ENCODE results near the gene ZWILCH. TPM values are rescaled to one million over a fixed set of nuclear protein-coding genes. Genes with fewer than 3 reads are reported as not detected.

ZWILCH gene
- polyA plus RNA-seq, 1 of the 3 experiments (the other 2 are of a cell fraction), result 8.2 TPM

DNA sequence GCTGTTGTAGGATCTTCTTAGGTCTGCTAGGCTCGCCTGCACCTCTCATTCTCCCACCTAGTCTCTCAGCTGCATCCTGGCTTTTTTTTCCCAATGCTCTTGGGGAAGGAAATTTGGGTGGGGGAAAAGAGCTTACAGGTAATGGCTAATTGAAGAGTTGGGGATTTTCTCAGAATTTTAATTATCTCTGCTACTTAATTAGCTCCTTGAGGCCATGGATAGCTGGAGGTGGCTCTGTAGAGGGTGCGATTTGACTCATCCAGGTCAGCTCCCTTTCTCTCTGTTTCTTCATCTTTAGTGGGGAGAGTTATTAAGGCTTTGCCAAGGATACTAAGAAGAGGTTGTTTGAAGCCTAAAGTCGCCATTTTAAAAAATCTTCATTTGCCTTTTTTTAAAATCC lies 30.2 kb upstream of the ZWILCH start:
- H3K4me2 ChIP-seq, result no peak overlapping the region
- CTCF ChIA-PET, result interaction anchor here (0.8 to 2.0 kb wide), 5 partner anchors 11 to 89 kb away, joined by 3 to 8 read pairs (median 4); partner anchors contain the start of genes RPL4 and ZWILCH
- no peaks in the 10 kb centered on the region for H3K27me3 ChIP-seq (ENCODE audit: insufficient read depth)
- no peak overlapping the region for H3K9ac ChIP-seq
- no peak overlapping the region for H3K27ac ChIP-seq (ENCODE audit: low read depth in 2 of 2, low read length in 1 of 2)
- no peaks in the 10 kb centered on the region for H3K9me3 ChIP-seq
- H3K4me1 ChIP-seq (ENCODE audit: control insufficient read depth in 1 of 2, insufficient read depth in 2 of 2, low read depth in 1 of 2, low read length in 1 of 2), result peaks cover 0 to 9% of the 10 kb centered on the region in 2 experiments; a peak in 1 of 4 replicates
- no peak overlapping the region for H2AFZ ChIP-seq (ENCODE audit: low read depth)
- POLR2A ChIA-PET, result interaction anchor here (0.7 kb wide), 1 partner anchor 23 kb away, joined by 3 read pairs; the partner anchor contains the start of gene SNAPC5
- no peaks in the 10 kb centered on the region for H4K20me1 ChIP-seq (ENCODE audit: insufficient read depth)
- H3F3A ChIP-seq (replicated peaks; ENCODE audit: insufficient read depth), result no peaks in the 10 kb centered on the region
- H3K9me2 ChIP-seq, result no peaks in the 10 kb centered on the region
- 94% methylated on average over 3 of the region's 3 CpGs for WGBS (ENCODE audit: low lambda C conversion rate)
- TF ChIP-seq, protein P1, sequence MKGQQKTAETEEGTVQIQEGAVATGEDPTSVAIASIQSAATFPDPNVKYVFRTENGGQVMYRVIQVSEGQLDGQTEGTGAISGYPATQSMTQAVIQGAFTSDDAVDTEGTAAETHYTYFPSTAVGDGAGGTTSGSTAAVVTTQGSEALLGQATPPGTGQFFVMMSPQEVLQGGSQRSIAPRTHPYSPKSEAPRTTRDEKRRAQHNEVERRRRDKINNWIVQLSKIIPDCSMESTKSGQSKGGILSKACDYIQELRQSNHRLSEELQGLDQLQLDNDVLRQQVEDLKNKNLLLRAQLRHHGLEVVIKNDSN (IDR thresholded peaks at IDR 0.05; ENCODE audit: borderline replicate concordance, low read depth), result no peak
- TF ChIP-seq TEAD4 (IDR thresholded peaks at IDR 0.05; ENCODE audit: borderline replicate concordance, insufficient read depth), result no peak
- TF ChIP-seq EZH2phosphoT487 (IDR thresholded peaks at IDR 0.05; ENCODE audit: borderline replicate concordance, low read depth), result no peak
- TF ChIP-seq MXI1 (IDR thresholded peaks at IDR 0.05; ENCODE audit: low read depth, low read length), result no peak
- no peak for TF ChIP-seq JUND (IDR thresholded peaks at IDR 0.05)
- TF ChIP-seq MEF2A (IDR thresholded peaks at IDR 0.05; ENCODE audit: borderline replicate concordance, low read depth), result no peak
- TF ChIP-seq, protein P2, sequence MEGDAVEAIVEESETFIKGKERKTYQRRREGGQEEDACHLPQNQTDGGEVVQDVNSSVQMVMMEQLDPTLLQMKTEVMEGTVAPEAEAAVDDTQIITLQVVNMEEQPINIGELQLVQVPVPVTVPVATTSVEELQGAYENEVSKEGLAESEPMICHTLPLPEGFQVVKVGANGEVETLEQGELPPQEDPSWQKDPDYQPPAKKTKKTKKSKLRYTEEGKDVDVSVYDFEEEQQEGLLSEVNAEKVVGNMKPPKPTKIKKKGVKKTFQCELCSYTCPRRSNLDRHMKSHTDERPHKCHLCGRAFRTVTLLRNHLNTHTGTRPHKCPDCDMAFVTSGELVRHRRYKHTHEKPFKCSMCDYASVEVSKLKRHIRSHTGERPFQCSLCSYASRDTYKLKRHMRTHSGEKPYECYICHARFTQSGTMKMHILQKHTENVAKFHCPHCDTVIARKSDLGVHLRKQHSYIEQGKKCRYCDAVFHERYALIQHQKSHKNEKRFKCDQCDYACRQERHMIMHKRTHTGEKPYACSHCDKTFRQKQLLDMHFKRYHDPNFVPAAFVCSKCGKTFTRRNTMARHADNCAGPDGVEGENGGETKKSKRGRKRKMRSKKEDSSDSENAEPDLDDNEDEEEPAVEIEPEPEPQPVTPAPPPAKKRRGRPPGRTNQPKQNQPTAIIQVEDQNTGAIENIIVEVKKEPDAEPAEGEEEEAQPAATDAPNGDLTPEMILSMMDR (IDR thresholded peaks at IDR 0.05), result no peak
- TF ChIP-seq ELF1 (IDR thresholded peaks at IDR 0.05), result no peak
- no peak for TF ChIP-seq RAD21 (IDR thresholded peaks at IDR 0.05; ENCODE audit: low read length)
- no peak for TF ChIP-seq TCF12 (IDR thresholded peaks at IDR 0.05)
- H3K36me3 ChIP-seq (replicated peaks in 1 of 2; ENCODE audit: control insufficient read depth in 1 of 2, insufficient read depth in 2 of 2, low read length in 1 of 2), result no peaks in the 10 kb centered on the region
- H3K79me2 ChIP-seq (ENCODE audit: insufficient read depth), result no peaks in the 10 kb centered on the region
- no peak overlapping the region for H3K4me3 ChIP-seq (ENCODE audit: low read depth in 2 of 2, low read length in 1 of 2)
- no peak for DNase-seq

DNA sequence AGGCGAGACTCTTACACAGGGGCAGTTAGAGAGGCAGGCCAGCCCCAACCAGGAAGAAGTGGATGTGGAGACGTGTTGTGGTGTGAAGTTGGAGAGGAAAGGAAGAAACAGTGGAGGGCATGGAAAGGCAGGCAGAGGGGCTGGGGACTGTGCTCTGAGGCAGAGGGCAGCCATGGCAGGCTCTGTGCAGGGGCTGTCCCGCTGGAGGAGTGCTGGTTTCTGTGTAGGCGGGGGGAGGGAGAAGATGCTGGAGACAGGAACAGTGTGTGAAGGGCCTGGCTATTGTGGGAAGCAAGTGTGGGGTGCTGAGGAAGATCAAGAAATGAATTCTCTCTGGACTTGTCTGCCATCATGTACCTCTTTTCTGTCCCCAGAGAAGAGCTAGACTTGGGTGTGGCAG lies 28.6 kb upstream of the ZWILCH start:
- CTCF ChIA-PET, result interaction anchor here (1.6 kb wide), 1 partner anchor 29 kb away, joined by 4 read pairs; the partner anchor contains the start of genes RPL4 and ZWILCH
- H3K9me2 ChIP-seq, result no peaks in the 10 kb centered on the region
- POLR2A ChIA-PET, result no interaction called here
- no peak for TF ChIP-seq ELF1 (IDR thresholded peaks at IDR 0.05)
- no peak for TF ChIP-seq SMC3 (IDR thresholded peaks at IDR 0.05; ENCODE audit: low read depth, low read length)
- TF ChIP-seq, protein P3, sequence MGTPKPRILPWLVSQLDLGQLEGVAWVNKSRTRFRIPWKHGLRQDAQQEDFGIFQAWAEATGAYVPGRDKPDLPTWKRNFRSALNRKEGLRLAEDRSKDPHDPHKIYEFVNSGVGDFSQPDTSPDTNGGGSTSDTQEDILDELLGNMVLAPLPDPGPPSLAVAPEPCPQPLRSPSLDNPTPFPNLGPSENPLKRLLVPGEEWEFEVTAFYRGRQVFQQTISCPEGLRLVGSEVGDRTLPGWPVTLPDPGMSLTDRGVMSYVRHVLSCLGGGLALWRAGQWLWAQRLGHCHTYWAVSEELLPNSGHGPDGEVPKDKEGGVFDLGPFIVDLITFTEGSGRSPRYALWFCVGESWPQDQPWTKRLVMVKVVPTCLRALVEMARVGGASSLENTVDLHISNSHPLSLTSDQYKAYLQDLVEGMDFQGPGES (IDR thresholded peaks at IDR 0.05; ENCODE audit: low read depth, low read length), result no peak
- TF ChIP-seq TCF12 (IDR thresholded peaks at IDR 0.05), result no peak
- TF ChIP-seq, protein P4, sequence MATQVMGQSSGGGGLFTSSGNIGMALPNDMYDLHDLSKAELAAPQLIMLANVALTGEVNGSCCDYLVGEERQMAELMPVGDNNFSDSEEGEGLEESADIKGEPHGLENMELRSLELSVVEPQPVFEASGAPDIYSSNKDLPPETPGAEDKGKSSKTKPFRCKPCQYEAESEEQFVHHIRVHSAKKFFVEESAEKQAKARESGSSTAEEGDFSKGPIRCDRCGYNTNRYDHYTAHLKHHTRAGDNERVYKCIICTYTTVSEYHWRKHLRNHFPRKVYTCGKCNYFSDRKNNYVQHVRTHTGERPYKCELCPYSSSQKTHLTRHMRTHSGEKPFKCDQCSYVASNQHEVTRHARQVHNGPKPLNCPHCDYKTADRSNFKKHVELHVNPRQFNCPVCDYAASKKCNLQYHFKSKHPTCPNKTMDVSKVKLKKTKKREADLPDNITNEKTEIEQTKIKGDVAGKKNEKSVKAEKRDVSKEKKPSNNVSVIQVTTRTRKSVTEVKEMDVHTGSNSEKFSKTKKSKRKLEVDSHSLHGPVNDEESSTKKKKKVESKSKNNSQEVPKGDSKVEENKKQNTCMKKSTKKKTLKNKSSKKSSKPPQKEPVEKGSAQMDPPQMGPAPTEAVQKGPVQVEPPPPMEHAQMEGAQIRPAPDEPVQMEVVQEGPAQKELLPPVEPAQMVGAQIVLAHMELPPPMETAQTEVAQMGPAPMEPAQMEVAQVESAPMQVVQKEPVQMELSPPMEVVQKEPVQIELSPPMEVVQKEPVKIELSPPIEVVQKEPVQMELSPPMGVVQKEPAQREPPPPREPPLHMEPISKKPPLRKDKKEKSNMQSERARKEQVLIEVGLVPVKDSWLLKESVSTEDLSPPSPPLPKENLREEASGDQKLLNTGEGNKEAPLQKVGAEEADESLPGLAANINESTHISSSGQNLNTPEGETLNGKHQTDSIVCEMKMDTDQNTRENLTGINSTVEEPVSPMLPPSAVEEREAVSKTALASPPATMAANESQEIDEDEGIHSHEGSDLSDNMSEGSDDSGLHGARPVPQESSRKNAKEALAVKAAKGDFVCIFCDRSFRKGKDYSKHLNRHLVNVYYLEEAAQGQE (IDR thresholded peaks at IDR 0.05; ENCODE audit: low read depth, low read length), result no peak
- no peak for TF ChIP-seq YY1 (IDR thresholded peaks at IDR 0.05; ENCODE audit: low read depth)
- TF ChIP-seq, protein P5, sequence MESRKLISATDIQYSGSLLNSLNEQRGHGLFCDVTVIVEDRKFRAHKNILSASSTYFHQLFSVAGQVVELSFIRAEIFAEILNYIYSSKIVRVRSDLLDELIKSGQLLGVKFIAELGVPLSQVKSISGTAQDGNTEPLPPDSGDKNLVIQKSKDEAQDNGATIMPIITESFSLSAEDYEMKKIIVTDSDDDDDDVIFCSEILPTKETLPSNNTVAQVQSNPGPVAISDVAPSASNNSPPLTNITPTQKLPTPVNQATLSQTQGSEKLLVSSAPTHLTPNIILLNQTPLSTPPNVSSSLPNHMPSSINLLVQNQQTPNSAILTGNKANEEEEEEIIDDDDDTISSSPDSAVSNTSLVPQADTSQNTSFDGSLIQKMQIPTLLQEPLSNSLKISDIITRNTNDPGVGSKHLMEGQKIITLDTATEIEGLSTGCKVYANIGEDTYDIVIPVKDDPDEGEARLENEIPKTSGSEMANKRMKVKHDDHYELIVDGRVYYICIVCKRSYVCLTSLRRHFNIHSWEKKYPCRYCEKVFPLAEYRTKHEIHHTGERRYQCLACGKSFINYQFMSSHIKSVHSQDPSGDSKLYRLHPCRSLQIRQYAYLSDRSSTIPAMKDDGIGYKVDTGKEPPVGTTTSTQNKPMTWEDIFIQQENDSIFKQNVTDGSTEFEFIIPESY (IDR thresholded peaks at IDR 0.05; ENCODE audit: borderline replicate concordance, low read depth), result no peak
- no peak for TF ChIP-seq CHD2 (IDR thresholded peaks at IDR 0.05; ENCODE audit: low read length, partially characterized antibody)
- no peak for TF ChIP-seq NRF1 (IDR thresholded peaks at IDR 0.05; ENCODE audit: low read depth, low read length)

More for the DNA sequence above, 28.6 kb upstream of the ZWILCH start:
- Histone ChIP-seq H3K4me1 (ENCODE audit: control insufficient read depth in 1 of 2, insufficient read depth in 2 of 2, low read depth in 1 of 2, low read length in 1 of 2) (peaks cover 0 to 9% of the 10 kb centered on the region in 2 experiments; a peak in 1 of 4 replicates), H3K27me3 (ENCODE audit: insufficient read depth) (no peaks in the 10 kb centered on the region), H3K4me2 (no peak overlapping the region), H3K79me2 (ENCODE audit: insufficient read depth) (no peaks in the 10 kb centered on the region), H3K27ac (ENCODE audit: low read depth in 2 of 2, low read length in 1 of 2) (no peak overlapping the region), H3K4me3 (ENCODE audit: low read depth in 2 of 2, low read length in 1 of 2) (no peak overlapping the region), H4K20me1 (ENCODE audit: insufficient read depth) (no peaks in the 10 kb centered on the region), H3K9me3 (no peaks in the 10 kb centered on the region), H3K36me3 (replicated peaks in 1 of 2; ENCODE audit: control insufficient read depth in 1 of 2, insufficient read depth in 2 of 2, low read length in 1 of 2) (peaks cover 0 to under 1% of the 10 kb centered on the region in 2 experiments), H3F3A (replicated peaks; ENCODE audit: insufficient read depth) (no peaks in the 10 kb centered on the region), H2AFZ (ENCODE audit: low read depth) (no peak overlapping the region), H3K9ac (no peak overlapping the region)
- DNase-seq, result no peak
- 86% methylated on average over 4 of the region's 4 CpGs for WGBS (ENCODE audit: low lambda C conversion rate)
